Measurements from ENCODE around the gene NOL4L. TPM values are rescaled to one million over a fixed set of nuclear protein-coding genes. Genes with fewer than 3 reads are reported as not detected.

NOL4L gene
- total RNA-seq, 1 experiment from 2014 or later: 1.3 TPM

DNA sequence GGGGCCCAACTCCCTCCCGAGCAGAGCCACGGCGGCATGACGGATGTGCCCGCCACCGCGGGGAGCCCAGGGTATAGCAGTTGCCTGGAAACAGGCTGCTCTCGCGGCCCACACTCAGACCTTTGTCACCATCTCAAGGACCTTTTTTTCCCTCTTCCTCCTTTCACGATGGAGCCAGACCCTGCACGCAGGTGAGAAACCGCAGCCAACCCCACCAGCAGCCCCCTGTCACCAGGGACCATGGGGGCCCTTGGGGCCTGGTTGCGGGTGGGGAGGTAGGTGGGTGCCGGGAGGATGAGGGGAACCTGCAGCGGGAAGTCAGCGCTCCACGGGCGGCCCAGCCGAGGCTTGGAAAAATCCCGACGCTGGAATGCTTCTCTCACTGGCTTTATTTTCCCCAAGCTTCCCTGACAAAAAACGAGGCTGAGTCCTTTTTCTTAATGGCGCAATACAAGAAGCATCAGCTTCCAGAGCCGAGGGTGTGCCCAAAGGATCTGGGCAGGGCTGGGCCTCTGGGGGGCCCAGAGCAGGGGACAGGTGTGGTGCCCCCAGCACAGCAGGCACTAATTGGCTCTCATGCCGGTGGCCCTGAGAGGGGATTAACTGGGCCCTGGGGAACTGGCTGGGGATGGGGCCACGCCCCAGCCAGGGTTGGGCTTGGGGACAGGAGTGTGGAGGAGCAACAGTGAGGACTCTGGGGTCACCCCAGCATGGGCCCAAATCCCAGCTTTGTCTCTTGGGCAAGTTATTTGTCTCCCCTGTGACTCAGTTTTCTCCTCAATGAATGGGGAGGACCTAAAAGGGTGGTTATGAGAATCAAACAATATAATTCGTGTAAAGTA lies 23.9 kb downstream of the NOL4L start:
- DNase-seq: no peak
- Histone ChIP-seq H3K36me3 (no peaks in the 10 kb centered on the region), H3K4me3 (no peak overlapping the region), H3K27me3 (no peaks in the 10 kb centered on the region), H3K9me3 (no peaks in the 10 kb centered on the region)

- Histone ChIP-seq H3K9me3 (no peaks in the 10 kb centered on the region), H3K36me3 (no peaks in the 10 kb centered on the region), H3K27me3 (no peaks in the 10 kb centered on the region), H3K4me3 (no peak overlapping the region)
- no peak for DNase-seq
Observed at GRCh38 chr20:32560482-32560988, 24.6 kb downstream of the NOL4L start.

- no peaks in the 10 kb centered on the region for H3K27me3 ChIP-seq
- no peak overlapping the region for H3K4me3 ChIP-seq
- peak; percentile 50 for DNase-seq
- no peaks in the 10 kb centered on the region for H3K36me3 ChIP-seq
- H3K9me3 ChIP-seq: no peaks in the 10 kb centered on the region
Observed at GRCh38 chr20:32559753-32560380, 25.3 kb downstream of the NOL4L start.

DNA sequence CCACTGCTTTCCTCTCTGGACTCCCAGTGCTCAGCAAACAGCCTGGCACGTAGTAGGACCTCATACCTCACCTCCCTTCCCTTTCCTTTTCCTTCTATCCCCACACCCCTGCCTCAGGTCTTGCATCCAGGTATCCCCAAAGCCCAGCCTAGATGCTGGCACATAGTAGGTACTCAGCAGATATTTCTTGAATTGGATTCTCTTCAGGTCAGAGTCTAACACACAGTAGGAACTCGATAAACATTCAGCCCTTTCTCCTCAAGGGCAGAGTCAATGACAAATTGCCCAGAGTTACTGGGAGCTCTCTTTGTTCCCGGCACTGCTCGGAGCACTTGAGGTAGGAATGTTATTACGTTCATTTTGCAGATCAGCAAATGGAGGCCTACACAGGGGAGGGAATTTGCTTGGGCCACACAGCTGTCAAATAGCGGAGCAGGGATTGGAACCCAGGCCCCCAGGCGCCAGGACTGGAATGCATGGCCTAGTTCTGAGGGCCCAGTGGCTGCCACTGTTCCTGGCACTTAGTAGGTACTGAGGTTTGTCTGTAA lies 25.9 kb downstream of the NOL4L start:
- no peak for DNase-seq
- Histone ChIP-seq H3K36me3 (no peaks in the 10 kb centered on the region), H3K27me3 (no peaks in the 10 kb centered on the region), H3K4me3 (no peak overlapping the region), H3K9me3 (no peaks in the 10 kb centered on the region)

- no peak for DNase-seq
- no peaks in the 10 kb centered on the region for H3K36me3 ChIP-seq
- no peaks in the 10 kb centered on the region for H3K27me3 ChIP-seq
Observed at GRCh38 chr20:32558526-32558925, 26.6 kb downstream of the NOL4L start.

DNA sequence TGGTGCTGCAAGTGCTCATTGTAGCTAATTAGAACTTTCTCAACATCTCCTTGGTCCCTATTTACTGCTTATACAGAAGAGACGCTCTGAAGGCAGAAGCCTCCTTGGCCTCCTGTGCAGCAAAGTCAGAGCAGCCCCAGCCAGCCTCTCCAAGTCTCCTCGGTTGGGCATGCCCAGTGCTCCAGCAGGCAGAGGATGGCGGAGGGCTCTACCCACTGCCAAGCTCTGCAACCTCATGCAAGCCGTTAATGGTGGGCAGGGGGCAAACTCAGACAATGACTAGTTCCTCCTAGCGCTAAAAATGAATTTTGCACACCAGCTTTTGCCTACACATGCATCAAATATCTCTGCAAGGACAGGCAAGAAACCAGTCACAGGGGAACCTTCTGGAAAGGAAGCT lies 27.8 kb downstream of the NOL4L start:
- Histone ChIP-seq H3K9me3 (no peaks in the 10 kb centered on the region), H3K4me3 (no peak overlapping the region), H3K27me3 (no peaks in the 10 kb centered on the region), H3K36me3 (no peaks in the 10 kb centered on the region)
- DNase-seq: no peak

More at GRCh38 chr20:32558526-32558925, 26.6 kb downstream of the NOL4L start:
- no peak overlapping the region for H3K4me3 ChIP-seq
- H3K9me3 ChIP-seq: no peaks in the 10 kb centered on the region

- no peak for DNase-seq
- H3K36me3 ChIP-seq: no peaks in the 10 kb centered on the region
- no peak overlapping the region for H3K4me3 ChIP-seq
- no peaks in the 10 kb centered on the region for H3K27me3 ChIP-seq
- H3K9me3 ChIP-seq: no peaks in the 10 kb centered on the region
Observed at GRCh38 chr20:32556312-32557184, 28.6 kb downstream of the NOL4L start.

GRCh38 chr20:32555584-32555983 lies 29.5 kb downstream of the NOL4L start:
- H3K36me3 ChIP-seq: no peaks in the 10 kb centered on the region
- no peak overlapping the region for H3K4me3 ChIP-seq
- no peak for DNase-seq
- H3K9me3 ChIP-seq: no peaks in the 10 kb centered on the region
- no peaks in the 10 kb centered on the region for H3K27me3 ChIP-seq

DNA sequence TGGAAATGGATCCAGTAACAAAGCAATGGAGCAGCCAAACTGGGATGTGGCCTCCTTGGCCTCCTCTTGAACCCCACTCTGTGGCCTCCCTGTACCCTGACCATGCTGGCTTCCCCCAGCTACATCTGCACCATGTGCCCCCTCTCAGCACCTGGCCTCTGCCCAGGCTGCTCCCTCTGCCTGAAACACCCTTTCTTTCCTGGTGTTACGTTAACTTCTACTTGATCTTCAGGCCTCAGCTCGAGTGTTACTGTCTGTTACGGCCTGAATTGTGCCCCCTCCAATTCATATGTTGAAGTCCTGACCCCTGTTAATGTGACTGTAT lies 30.2 kb downstream of the NOL4L start:
- DNase-seq: no peak
- H3K4me3 ChIP-seq: no peak overlapping the region
- H3K9me3 ChIP-seq: no peaks in the 10 kb centered on the region
- no peaks in the 10 kb centered on the region for H3K36me3 ChIP-seq
- H3K27me3 ChIP-seq: no peaks in the 10 kb centered on the region

DNA sequence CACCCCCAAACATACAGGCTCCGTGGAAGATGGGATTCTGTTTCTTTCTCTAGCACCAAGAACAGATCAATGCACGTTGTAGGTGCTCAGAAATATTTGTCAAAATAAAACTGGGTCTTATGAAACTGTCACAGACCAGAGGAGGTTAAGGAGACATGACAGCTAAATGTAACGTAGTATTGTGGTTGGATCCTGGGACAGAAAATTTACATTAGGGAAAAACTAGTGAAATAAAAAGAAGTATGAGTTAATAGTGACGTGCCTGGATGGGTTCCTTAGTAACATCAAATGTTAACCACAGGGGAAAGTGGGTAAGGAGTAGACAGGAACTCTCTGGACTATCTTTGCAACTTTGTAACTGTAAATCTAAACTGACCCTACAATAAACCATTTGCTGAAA lies 31.5 kb downstream of the NOL4L start:
- Histone ChIP-seq H3K9me3 (no peaks in the 10 kb centered on the region), H3K4me3 (no peak overlapping the region), H3K36me3 (no peaks in the 10 kb centered on the region), H3K27me3 (no peaks in the 10 kb centered on the region)
- DNase-seq: no peak

GRCh38 chr20:32551693-32552092 lies 33.4 kb downstream of the NOL4L start:
- DNase-seq: no peak

DNA sequence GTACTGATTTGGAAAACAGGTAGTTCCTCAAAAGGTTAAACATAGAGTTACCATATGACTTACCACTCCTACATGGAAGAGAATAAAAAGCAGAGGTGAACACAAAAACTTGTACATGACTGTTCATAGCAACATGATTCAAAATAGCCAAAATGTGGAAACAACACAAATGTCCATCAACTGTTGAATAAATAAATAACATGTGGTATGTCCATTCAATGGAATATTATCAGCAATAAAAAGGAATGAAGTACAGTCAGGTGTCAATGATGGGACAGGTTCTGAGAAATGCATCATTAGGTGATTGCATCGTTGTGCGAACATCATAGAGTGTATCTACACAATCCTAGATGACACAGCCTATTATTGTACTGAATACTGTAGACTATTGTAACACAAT lies 35.3 kb downstream of the NOL4L start:
- no peaks in the 10 kb centered on the region for H3K9me3 ChIP-seq
- H3K27me3 ChIP-seq: no peaks in the 10 kb centered on the region
- H3K36me3 ChIP-seq: no peaks in the 10 kb centered on the region
- no peak for DNase-seq
- no peak overlapping the region for H3K4me3 ChIP-seq

More at GRCh38 chr20:32551693-32552092, 33.4 kb downstream of the NOL4L start:
- no peaks in the 10 kb centered on the region for H3K36me3 ChIP-seq
- no peak overlapping the region for H3K4me3 ChIP-seq
- no peaks in the 10 kb centered on the region for H3K9me3 ChIP-seq
- no peaks in the 10 kb centered on the region for H3K27me3 ChIP-seq

- Histone ChIP-seq H3K4me3 (no peak overlapping the region), H3K27me3 (no peaks in the 10 kb centered on the region), H3K36me3 (no peaks in the 10 kb centered on the region), H3K9me3 (no peaks in the 10 kb centered on the region)
- no peak for DNase-seq
Observed at GRCh38 chr20:32547753-32548034, 37.4 kb downstream of the NOL4L start.

GRCh38 chr20:32546918-32547752 lies 38.0 kb downstream of the NOL4L start:
- H3K4me3 ChIP-seq: no peak overlapping the region
- H3K36me3 ChIP-seq: no peaks in the 10 kb centered on the region
- no peak for DNase-seq
- no peaks in the 10 kb centered on the region for H3K9me3 ChIP-seq
- H3K27me3 ChIP-seq: no peaks in the 10 kb centered on the region

DNA sequence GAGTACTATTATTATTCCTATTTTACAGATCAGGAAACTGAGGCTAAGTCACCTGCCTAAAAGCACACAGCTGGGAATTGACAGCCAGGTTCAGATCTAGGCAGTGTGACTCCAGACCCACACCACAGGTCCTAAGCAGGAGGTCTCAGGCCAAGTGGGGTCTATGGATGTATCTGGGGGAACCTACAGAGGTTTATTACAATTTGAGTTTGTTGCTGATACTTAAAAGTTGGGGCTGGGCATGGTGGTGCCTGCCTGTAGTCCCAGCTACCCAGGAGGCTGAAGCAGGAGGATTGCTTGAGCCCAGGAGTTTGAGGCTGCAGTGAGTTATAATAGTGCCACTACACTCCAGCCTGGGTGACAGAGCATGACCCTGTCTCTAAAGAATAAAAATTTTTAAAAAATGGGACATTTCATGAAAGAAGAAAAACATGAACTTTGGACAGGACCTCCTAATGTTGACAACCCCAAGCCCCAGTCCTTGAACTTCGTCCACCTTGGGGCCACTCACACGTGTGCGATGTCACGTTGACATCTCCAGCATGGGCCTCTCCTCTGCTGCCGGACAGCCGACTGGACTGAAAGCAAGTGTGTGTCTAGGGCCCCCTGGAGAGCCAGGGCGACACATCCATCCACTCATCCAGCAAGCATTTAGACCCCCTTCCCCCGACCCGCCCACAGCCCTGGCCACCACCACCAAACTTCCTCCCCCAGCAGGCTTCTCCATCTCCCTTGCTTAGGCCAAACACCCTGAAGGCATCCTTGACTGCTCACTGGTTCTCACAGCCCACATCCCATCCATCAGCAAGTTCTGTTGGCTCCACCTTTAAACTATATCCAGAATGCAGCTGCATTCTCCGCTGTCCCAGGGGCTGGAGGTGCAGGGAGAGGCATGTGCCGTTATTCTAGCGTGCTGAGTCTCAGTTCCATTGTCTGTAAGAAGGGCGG lies 40.0 kb downstream of the NOL4L start:
- H3K36me3 ChIP-seq: no peaks in the 10 kb centered on the region
- DNase-seq: peak; percentile 65
- H3K4me3 ChIP-seq: no peak overlapping the region
- no peaks in the 10 kb centered on the region for H3K9me3 ChIP-seq
- H3K27me3 ChIP-seq: no peaks in the 10 kb centered on the region

All from MG63 (cell line).